Erythroblast (primary cell): ENCODE measurements around the gene FZD1.

ENCODE experiments used
- GATA1 ChIP-seq: IDR thresholded peaks from 2 replicates; pipeline ENCODE4 v1.6.1; 2011; ENCODE audit warnings: low read depth, mild to moderate bottlenecking, control low read depth, low read length, moderate library complexity
- POLR2A ChIP-seq: IDR thresholded peaks from 2 replicates; pipeline ENCODE4 v1.6.1; 2011; ENCODE audit warnings: mild to moderate bottlenecking, low read length

DNA sequence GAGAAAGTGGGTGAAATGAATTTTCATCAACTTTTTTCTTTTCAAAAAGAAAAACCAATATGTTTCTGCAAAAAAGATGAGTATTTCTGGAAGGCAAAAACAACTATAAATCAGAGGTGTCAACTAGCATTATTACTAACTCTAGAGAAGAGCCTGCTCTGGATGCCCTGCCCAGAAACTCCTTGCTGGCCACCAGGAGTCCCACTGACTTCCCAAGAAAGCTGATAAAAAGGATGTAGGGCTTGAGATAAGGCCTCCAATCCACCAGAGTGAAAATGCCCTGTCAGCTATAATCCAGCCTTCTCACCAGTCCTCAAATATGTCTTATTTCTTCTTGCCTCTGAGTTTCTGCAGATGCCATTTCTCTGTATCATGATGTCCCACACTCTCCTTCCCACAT, 16.7 kb upstream of the FZD1 start:
- TF ChIP-seq POLR2A (no peak), GATA1 (no peak)
